AG09309 (cell line): ENCODE results near the gene JAGN1.
"Not testable (repeated sequence)": the region's sequence is repeated elsewhere in the genome, so short reads cannot be mapped to it uniquely, and the experiment has no call there.

Experiments used
- DNase-seq: peaks from one replicate; pipeline ENCODE4 v3.0.0-alpha.2; 2010; ENCODE audit warnings: low read depth
- H3K4me3 ChIP-seq: 2 replicates; pipeline ENCODE4 v1.5.1; 2011; ENCODE audit warnings: mild to moderate bottlenecking, low read depth, low read length, moderate library complexity; ENCODE audit not compliant: control insufficient read depth
- TF ChIP-seq, protein P1 (sequence below): IDR thresholded peaks from 2 replicates; pipeline ENCODE4 v1.5.1; 2011; ENCODE audit warnings: mild to moderate bottlenecking, low read depth, low read length, inconsistent platforms; ENCODE audit not compliant: insufficient read depth, control insufficient read depth; ENCODE audit errors: missing control alignments

The JAGN1 gene

DNA sequence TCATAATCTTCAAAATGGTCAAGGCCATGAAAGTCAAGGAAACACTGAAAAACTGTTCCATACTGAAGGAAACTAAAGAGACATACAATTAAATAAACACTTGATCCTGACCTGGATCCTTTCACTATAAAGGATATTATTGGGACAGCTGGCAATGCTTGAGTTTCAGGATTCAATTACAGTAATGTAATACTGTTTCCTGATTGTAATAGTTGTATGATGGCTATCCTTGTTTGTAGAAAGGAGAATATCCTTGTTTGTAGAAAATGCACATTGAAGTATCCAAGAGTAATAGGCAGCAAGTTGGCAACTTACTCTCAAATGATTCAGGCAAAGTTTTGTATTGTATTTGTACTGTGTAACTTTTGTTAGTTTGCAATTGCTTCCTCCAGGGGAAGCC lies 15.0 kb upstream of the JAGN1 start:
- H3K4me3 ChIP-seq: no peak overlapping the region
- no peak for DNase-seq

DNA sequence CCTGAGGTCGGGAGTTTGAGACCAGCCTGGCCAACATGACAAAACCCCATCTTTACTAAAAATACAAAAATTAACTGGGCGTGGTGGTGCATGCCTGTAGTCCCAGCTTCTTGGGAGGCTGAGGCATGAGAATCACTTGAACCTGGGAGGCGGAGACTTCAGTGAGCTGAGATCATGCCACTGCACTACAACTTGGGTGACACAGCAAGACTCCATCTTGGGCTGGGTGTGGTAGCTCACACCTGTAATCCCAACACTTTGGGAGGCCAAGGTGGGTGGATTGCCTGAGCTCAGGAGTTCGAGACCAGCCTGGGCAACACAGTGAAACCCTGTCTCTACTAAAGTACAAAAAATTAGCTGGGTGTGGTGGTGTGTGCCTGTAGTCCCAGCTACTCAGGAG lies 14.2 kb upstream of the JAGN1 start:
- H3K4me3 ChIP-seq, DNase-seq: not testable (repeated sequence)

More for the DNA sequence above, 15.0 kb upstream of the JAGN1 start:
- TF ChIP-seq, protein P1, sequence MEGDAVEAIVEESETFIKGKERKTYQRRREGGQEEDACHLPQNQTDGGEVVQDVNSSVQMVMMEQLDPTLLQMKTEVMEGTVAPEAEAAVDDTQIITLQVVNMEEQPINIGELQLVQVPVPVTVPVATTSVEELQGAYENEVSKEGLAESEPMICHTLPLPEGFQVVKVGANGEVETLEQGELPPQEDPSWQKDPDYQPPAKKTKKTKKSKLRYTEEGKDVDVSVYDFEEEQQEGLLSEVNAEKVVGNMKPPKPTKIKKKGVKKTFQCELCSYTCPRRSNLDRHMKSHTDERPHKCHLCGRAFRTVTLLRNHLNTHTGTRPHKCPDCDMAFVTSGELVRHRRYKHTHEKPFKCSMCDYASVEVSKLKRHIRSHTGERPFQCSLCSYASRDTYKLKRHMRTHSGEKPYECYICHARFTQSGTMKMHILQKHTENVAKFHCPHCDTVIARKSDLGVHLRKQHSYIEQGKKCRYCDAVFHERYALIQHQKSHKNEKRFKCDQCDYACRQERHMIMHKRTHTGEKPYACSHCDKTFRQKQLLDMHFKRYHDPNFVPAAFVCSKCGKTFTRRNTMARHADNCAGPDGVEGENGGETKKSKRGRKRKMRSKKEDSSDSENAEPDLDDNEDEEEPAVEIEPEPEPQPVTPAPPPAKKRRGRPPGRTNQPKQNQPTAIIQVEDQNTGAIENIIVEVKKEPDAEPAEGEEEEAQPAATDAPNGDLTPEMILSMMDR: no peak

DNA sequence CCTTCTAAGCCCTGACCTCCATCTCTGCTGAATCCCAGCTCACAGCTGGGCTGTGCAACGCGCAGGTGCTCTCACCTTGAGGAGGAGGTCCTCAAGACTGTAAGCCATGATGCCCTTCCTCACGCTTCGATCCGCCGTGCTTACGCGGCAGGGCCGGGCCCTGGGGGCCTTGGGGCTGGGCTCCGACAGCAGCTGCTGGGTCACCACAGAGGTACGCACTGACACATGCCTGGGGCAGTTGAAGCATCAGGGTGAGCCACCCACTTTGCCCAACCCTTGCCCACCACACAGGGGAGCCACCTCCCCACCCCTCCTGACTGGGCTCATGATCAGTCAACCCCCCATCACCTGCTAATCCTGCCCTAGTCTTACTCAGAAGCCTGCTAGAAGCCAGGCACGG lies 13.4 kb upstream of the JAGN1 start:
- TF ChIP-seq, protein P1: no peak
- H3K4me3 ChIP-seq: no peak overlapping the region
- no peak for DNase-seq

DNA sequence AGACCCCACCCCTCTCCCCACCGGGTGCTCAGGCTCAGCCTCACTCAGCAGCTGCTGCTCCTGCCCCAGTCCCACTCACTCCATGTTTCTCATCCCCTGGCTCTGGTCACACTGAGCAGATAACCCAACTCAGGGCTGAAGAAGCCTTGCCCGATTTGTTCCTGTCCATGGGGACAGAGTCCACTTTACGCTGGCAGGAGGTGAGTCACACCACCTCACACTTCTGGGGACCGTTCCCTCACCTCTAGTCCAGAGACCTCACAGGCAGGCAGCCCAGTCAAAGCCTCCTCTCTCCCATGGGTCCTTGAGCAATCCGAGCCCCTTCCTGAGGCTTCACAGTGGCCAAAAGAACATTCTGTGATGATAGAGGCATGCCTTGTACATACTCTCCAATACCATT lies 11.7 kb upstream of the JAGN1 start:
- TF ChIP-seq, protein P1: no peak
- H3K4me3 ChIP-seq: no peak overlapping the region
- no peak for DNase-seq

DNA sequence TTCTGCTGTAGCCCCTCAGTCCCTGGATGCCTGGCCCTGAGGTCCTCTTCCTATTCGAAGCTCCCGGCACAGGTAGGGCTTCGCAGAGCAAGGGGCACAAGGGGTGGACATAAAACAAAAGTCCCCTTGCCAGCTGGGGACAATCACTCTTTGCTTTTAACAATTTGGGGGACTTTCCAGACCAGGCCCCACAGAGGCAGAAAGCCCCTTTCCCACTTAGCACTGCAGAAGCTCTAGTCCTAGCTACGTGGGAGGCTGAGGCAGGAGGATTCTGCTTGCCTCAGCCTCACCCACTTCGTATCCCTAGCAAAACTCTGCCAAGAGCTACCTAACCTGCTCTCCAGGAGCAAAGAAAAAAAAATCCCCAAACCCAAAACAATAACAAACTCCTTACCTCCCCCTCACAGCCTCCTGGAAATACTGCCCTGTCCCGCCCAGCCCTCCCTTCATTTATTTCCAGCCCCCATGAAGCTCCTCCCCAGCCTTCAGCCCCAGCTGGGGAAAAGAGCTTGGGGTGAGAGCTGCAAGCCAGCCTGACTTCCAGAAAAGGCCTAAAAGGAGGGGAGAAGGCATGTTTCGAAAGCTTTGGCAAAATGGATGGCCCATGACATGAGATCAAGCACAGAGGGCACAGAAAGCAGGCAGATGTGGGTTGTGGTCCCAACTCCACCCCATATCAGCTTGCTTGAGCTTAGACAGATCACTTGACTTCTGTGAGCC lies 10.4 kb upstream of the JAGN1 start, which contains the start of gene CIDEC:
Gene CIDEC (minus strand): TSS at position 424 of the 720 bp plus-strand sequence. CDS start 1,767 bp downstream, outside the sequence.
- TF ChIP-seq, protein P1: no peak
- no peak within 1 kb of the TSS for H3K4me3 ChIP-seq
- no peak for DNase-seq

DNA sequence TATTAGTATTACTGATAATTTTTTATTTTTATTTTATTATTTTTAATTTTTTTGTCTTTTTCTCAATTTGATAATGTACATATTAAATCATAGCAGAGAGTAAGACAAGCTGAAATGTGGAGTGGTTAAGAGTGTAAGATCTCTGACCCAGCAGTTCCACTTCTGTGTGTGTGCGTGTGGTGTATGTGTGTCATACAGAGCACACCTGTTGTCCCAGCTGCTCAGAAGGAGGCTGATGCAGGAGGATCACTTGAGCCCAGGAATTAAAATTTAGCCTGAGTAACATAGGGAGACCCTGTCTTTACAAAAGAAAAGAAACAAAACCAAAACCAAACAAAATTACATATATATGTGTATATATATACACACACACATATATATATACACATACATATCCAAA lies 9.0 kb upstream of the JAGN1 start:
- no peak for DNase-seq
- TF ChIP-seq, protein P1: no peak
- no peak overlapping the region for H3K4me3 ChIP-seq

DNA sequence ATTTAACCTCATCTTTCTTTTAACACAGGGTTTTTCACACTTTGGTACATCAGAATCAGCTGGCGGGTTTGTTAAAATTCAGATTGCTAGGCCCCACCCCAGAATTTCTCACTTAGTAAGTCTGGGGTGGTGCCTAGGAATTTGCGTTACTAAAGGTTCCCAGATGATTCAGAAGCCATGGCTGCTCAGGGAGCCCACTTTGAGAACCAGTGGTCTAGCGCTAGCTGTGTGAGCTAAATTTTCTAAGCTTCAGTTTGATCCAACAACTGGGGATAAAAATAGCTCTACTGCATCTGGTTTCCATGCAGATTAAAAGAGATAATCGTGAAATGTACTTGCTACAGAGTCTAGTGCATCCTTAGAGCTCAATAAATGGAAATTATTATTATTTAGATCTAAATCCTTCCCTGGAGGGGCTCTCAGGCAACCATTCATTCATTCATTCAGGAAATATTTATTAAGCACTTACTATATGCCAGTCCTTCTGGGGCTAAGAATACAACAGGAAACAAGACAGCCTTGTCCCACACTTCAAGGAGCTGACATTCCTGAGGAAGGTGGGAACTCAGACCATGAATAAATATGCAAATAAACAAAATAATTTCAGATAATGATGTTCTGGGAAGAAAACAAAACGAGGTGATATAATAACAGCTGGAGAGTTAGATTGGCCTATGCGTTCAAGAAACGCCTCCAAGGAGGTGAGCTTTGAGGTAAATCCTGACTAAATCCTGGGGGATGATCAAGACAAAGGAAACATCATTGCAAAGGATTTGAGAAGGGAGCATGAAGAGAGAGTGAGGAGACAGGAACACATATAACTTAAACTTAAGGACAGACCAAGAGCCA lies 6.5 kb upstream of the JAGN1 start:
- no peak overlapping the region for H3K4me3 ChIP-seq
- TF ChIP-seq, protein P1: no peak
- peak; percentile 37 for DNase-seq
